GM19372 (cell line): ENCODE data around the gene ZNF638.
"Not testable (repeated sequence)": the region's sequence is repeated elsewhere in the genome, so short reads cannot be mapped to it uniquely, and the experiment has no call there.

ENCODE experiments used
- ATAC-seq: cut with Tn5 transposase; IDR thresholded peaks from one replicate; pipeline ENCODE4 v1.9.1; 2021; ENCODE audit warnings: mild to moderate bottlenecking, low read depth, moderate library complexity; ENCODE audit not compliant: unreplicated experiment

ZNF638 gene

DNA sequence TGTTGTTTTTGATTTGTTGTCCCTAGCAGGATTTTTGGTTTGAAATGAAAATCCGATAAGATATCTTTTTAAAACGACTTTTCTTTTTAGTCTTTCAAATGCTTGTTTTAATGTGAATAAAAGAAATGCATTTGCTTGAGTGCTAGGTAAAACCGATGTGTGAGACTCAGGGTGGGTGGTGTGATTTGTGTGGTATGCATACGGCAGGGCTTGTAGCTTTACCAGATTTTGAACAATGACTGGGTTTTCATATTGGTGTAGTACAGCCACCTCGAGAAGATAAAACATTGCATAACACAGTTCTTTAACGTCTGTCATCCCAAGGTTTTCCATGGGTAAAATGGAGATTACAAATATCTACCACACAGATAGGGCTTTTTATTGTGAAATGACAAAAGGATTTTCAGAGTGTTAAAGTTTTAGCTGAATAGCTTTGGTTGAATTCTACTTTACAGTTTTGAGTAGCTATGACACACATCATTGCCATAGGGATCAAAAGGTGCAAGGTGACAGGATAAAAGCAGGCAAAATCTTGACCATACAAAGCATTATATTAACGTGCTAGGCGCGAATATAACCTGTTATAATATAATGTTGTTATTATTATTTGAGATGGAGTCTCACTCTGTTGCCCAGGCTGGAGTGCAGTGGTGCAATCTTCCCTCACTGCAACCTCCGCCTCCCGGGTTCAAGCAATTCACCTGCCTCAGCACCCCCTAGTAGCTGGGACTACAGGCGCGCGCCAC lies 824 bp upstream of the ZNF638 start:
- ATAC-seq, result no peak

GRCh38 chr2:71331331-71331580 lies 326 bp upstream of the ZNF638 start:
- not testable (repeated sequence) for ATAC-seq

DNA sequence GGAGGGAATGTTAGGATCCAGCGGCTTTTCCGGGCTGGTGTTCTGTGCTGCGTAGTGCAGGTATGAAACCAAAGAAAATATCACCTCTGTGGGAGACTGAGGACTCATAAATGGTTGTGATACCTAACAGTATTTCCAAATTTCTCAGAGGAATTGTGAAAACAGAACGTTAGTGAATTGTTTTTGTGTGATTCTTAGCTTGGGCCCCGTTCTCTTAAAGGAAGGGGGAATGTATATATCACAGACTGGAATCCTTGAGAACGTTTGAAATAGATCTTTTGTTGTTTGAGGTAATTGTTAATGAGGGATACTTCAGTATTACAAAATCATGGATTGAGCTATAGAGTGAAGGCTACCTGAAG lies 834 bp downstream of the ZNF638 start:
- ATAC-seq, result no peak

DNA sequence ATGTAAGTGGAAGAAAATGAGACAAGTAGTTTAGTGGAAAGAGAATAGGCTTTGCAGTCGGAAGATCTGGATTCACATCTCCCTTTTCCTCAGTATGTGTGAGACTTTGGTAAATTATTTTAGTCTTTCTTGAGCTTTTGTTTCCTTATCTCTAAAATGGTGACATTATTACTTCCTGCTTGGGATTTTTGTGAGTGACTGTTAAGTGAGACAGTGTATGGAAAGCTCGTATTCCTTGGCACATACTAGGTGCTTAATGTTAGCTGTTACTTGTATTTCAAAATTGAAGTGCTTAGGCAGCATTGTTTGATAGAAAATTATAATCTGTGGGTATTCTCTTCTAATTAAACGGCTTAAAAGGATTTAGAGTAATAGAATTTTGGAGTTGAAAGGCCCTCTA lies 2.0 kb downstream of the ZNF638 start:
- no peak for ATAC-seq

GRCh38 chr2:71336384-71336783 lies 4.8 kb downstream of the ZNF638 start:
- no peak for ATAC-seq

GRCh38 chr2:71336802-71337201 lies 5.2 kb downstream of the ZNF638 start:
- ATAC-seq, result no peak

GRCh38 chr2:71337776-71338175 lies 6.2 kb downstream of the ZNF638 start:
- ATAC-seq, result no peak

DNA sequence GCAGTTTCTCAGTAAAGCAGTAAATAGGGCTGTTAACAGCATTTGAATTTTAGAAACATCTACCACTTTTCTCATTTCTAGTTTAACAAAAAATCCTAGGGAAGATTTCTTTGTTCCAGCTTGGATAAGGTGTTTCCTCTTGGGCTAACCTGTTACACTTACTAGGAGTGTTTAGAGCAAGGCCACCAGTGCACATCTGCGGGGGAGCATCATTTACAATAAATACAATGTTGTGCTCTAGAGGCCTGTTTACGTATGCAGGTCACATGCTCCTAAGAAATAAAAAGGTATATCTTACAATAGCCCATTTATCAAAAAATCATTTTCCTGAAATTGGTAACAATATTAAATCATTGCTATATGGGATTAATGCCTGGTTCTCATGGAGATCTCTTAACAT lies 8.1 kb downstream of the ZNF638 start:
- ATAC-seq, result no peak

DNA sequence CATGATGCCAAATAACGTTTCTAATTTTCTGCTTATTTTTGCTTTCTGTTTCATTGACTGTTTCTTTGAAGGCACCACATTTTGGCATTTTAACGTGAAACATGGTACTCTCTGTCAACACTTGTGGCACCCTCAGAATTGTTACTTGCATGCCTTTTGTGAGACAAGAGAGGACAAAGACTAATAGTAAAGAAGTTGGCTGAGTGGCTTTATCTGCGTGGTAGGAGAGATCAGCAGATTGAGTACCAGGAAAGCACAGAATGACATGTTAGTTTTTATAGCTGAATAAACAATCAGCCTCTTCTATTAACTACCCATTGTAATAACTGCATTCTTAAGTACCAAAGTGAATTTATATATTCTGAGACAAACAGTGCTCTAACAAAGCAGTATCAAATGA lies 8.6 kb downstream of the ZNF638 start:
- ATAC-seq, result no peak

GRCh38 chr2:71341645-71342044 lies 10.1 kb downstream of the ZNF638 start:
- no peak for ATAC-seq

DNA sequence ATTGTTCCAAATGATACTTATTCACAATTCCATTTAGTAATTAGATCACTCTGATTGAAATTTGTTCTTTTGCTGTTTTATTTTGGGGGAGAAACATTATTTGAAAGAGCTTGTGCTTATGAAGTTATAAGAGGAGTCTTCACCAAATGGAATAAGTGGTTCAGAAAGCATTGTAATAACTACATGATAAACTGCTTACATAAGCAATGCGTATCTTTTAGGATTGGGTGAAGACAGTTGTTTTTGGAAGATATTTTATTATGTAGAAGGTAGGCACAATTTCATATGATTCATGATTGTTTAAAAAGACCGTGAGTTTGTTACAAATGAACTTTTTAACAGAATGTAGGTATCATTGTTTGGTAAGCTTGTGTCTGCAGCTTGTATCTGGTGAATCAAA lies 14.5 kb downstream of the ZNF638 start:
- no peak for ATAC-seq

- ATAC-seq, result no peak
Observed at GRCh38 chr2:71347517-71347916, 15.9 kb downstream of the ZNF638 start.

GRCh38 chr2:71348302-71348701 lies 16.7 kb downstream of the ZNF638 start:
- no peak for ATAC-seq

DNA sequence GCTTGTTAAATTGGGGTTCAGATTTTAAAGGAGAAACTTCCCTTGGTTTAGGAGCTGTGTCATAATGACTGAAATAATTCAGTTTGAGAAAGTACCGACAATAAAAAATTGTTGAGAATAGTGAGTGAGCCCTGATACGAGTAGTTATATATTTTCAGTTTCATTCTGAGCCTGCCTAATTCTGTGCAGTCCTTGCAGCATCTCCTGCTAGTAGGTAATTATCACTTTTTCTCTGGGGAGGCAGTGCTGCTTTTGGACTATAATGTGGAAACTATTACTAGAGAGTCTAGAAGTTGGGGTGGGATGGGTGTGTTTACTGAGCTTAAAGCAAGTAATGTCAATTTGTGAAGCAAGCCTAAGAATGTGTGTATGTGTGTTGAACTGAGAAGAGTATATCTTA lies 21.7 kb downstream of the ZNF638 start:
- peak; percentile 74 for ATAC-seq

DNA sequence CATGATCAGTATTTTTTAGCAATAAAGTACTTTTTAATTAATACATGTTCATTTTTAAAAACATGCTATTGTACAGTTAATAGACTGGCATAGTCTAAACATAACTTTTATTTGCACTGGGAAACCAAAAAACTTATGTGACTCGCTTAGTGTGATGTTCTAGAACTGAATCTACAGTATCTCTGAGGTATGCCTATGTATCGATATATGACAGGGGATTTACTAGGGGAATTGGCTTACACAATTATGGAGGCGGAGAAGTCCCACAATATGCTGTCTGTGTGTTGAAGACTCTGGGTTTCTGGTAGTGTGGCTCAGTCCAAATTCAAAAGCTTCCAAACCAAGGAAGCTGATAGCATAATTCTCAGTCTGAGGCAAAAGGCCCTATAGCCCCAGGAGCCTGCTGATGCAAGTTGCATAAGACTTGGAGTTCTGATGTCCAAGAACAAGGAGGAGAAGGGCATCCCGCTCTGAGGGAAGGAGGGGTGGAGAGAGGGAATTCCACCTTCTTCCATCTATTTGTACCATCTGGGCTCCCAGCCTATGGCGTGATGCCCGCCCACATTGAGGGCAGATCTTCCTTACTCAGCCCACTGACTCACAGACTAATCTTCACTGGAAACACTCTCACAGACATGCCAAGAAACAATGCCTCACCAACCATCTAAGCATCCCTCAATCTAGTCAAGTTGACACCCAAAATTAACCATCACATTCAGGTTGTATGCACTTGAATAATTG lies 27.5 kb downstream of the ZNF638 start:
- no peak for ATAC-seq

- no peak for ATAC-seq
Observed at GRCh38 chr2:71360434-71360975, 28.9 kb downstream of the ZNF638 start.

- ATAC-seq, result no peak
Observed at GRCh38 chr2:71361631-71362030, 30.0 kb downstream of the ZNF638 start.

- no peak for ATAC-seq
Observed at GRCh38 chr2:71362447-71362846, 30.9 kb downstream of the ZNF638 start.

DNA sequence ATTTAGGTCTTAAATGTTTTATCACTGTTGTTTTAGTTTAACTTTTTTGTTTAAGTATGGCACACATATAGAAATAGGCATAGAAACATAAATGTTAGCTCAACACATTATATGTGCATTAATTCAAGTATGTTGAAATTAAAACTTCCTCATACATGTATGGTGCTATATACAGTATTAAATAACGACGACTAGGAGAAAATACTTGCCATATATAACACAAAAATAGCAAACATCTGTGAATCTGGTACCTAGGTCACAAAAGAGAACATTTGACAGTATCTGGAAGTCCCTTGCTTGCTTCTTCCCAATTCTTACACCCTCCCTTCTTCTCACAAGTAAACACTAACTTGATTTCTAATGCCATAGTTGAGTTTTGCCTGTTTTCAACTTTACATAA lies 38.4 kb downstream of the ZNF638 start:
- ATAC-seq, result no peak

- ATAC-seq, result no peak
Observed at GRCh38 chr2:71372042-71372441, 40.5 kb downstream of the ZNF638 start.

DNA sequence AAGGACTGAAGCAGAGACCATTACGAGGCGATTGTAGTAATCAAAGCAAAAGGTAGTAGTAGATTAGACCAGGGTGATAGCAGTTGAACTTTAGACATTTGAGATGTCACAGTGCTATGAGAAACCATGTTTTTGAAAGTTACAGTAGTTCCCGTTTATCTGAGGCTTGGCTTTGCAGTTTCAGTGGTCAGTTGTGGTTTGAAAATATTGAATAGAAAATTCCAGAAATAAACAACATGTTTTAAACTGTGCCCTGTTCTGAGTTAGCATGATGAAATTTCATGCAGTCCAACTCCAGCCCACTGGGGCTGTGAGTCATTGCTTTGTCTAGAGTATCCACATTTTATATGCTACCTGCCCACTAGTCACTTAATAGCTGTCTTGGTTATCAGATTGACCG lies 47.5 kb downstream of the ZNF638 start:
- ATAC-seq, result no peak

DNA sequence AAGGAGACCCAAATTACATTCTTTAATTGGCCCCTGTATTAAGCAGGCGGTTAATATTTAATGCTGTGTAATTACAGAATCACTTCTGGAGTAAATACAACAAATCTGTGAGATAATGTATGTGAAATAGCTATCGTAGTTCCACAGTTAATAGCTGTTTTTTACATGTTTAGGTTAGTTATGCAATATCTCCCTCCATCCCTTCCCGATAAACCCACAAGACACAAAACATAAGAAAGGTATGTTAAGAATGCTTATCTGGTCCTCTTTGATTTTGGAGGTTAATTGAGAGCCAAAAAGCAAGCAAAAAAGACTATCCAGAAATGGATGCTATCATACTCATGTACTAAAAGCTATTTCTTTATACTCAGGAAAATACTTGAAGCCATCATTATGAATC lies 49.1 kb downstream of the ZNF638 start:
- no peak for ATAC-seq
